ENCODE data around the gene SLIT1.
A peak's percentile ranks its signal among the peaks of the same experiment; 100 is the strongest.

The SLIT1 gene

DNA sequence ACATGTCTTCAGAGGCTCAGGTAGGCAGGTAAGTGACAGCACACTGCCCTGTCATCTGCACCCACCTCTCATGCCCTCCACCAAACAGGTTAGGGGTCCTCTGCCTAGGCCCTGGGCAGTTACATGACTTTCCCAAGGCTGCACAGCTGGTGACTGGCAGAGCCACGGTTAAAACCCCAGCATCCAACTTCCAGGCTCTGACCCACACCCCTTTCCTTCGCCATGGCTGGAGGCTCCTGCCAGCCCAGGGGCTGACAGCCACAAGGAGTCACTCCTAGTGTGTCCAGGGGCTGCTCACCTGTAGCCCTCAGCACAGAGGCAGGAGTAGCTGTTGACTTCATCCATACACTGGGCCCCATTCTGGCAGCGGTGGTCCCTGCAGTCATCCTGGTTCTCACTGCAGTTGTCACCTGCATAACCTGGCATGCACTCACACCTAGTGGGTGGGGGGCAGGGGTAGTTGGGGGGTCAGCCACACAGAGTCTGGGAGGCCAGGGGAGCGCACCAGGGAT lies 175.0 kb downstream of the SLIT1 start:
- peaks cover 0 to 3% (median 0%) of the 10 kb centered on the region in 3 experiments for H3K27me3 ChIP-seq (ENCODE audit: control insufficient read depth in 3 of 3, insufficient read depth in 3 of 3, low read depth in 1 of 3, low read length in 3 of 3)
- no peak overlapping the region for H4K91ac ChIP-seq (ENCODE audit: low read depth, low read length, poor library complexity)
- no peak overlapping the region for H3K27ac ChIP-seq (replicated peaks; ENCODE audit: low read length)
- H3K18ac ChIP-seq (ENCODE audit: low read length), result no peak overlapping the region
- H3K23ac ChIP-seq (ENCODE audit: low read depth, low read length, poor library complexity), result no peak overlapping the region
- no peak overlapping the region for H4K8ac ChIP-seq (ENCODE audit: low read depth, low read length)
- peaks cover 2 to 19% of the 10 kb centered on the region in 2 donors for H3K9me3 ChIP-seq (replicated peaks in 1 of 2; ENCODE audit: control insufficient read depth in 2 of 2, insufficient read depth in 1 of 2, low read depth in 1 of 2, low read length in 2 of 2)
- H3K9ac ChIP-seq (ENCODE audit: low read depth, low read length, poor library complexity), result no peak overlapping the region
- DNase-seq (ENCODE audit: low spot score), result no peak
- H3K14ac ChIP-seq (ENCODE audit: low read length), result peak overlapping the region; percentile 2
- H2BK120ac ChIP-seq (ENCODE audit: low read depth, low read length), result no peak overlapping the region
- WGBS, 2 donors (ENCODE audit: extremely low coverage in 2 of 2, insufficient read length in 2 of 2, insufficient replicate concordance in 1 of 2), result no CpG with 5 or more reads among the region's 4 CpGs
- peak overlapping the region; percentile 25 for H2AK5ac ChIP-seq (ENCODE audit: low read depth, low read length)
- no peak overlapping the region for H2AFZ ChIP-seq (ENCODE audit: low read length)
- H3K4ac ChIP-seq (ENCODE audit: low read length), result peak overlapping the region; percentile 37
- H2BK5ac ChIP-seq (ENCODE audit: low read length), result no peak overlapping the region
- H2BK15ac ChIP-seq (ENCODE audit: low read length), result no peak overlapping the region
- H3K79me1 ChIP-seq (ENCODE audit: low read depth, low read length), result no peaks in the 10 kb centered on the region
- H3K36me3 ChIP-seq (replicated peaks in 1 of 2; ENCODE audit: control insufficient read depth in 2 of 2, insufficient read depth in 2 of 2, low read length in 2 of 2), result no peaks in the 10 kb centered on the region
- no peaks in the 10 kb centered on the region for H3K4me1 ChIP-seq (ENCODE audit: control insufficient read depth in 2 of 2, insufficient read depth in 1 of 2, low read depth in 1 of 2, low read length in 2 of 2)
- H3K4me3 ChIP-seq (ENCODE audit: low read length in 2 of 2), result no peak overlapping the region
- H3K4me2 ChIP-seq (ENCODE audit: insufficient read depth, low read length, poor library complexity, severe bottlenecking), result no peak overlapping the region
- H2BK12ac ChIP-seq (ENCODE audit: low read length), result no peak overlapping the region

DNA sequence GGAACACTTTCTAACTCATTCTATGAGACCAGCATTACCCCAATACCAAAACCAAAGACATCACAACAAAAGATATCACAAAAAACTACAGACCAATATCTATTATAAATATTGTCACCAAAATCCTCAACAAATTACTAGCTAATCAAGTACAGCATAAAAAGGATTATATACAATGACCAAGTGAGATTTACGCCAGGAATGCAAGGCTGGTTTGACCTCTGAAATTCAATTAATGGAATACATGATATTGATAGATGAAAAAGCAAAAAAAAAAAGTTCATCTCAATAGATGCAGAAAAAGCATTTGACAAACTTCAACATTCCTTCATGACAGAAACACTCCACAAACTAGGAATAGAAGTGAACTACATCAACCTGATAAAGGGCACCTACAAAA lies 178.3 kb downstream of the SLIT1 start:
- H2AFZ ChIP-seq (ENCODE audit: low read length), result no peak overlapping the region
- H3K27me3 ChIP-seq (ENCODE audit: control insufficient read depth in 3 of 3, insufficient read depth in 3 of 3, low read depth in 1 of 3, low read length in 3 of 3), result peaks cover 0 to 3% (median 0%) of the 10 kb centered on the region in 3 experiments
- no peaks in the 10 kb centered on the region for H3K79me1 ChIP-seq (ENCODE audit: low read depth, low read length)
- no peak overlapping the region for H4K8ac ChIP-seq (ENCODE audit: low read depth, low read length)
- no peak overlapping the region for H3K4me2 ChIP-seq (ENCODE audit: insufficient read depth, low read length, poor library complexity, severe bottlenecking)
- no peak overlapping the region for H3K4me3 ChIP-seq (ENCODE audit: low read length in 2 of 2)
- H2BK12ac ChIP-seq (ENCODE audit: low read length), result no peak overlapping the region
- H3K23ac ChIP-seq (ENCODE audit: low read depth, low read length, poor library complexity), result no peak overlapping the region
- no peak for DNase-seq (ENCODE audit: low spot score)
- no CpG with 5 or more reads among the region's 1 CpG for WGBS, 2 donors (ENCODE audit: extremely low coverage in 2 of 2, insufficient read length in 2 of 2, insufficient replicate concordance in 1 of 2)
- H2BK5ac ChIP-seq (ENCODE audit: low read length), result no peak overlapping the region
- no peak overlapping the region for H3K27ac ChIP-seq (replicated peaks; ENCODE audit: low read length)
- no peak overlapping the region for H3K14ac ChIP-seq (ENCODE audit: low read length)
- no peak overlapping the region for H2AK5ac ChIP-seq (ENCODE audit: low read depth, low read length)
- H2BK15ac ChIP-seq (ENCODE audit: low read length), result no peak overlapping the region
- no peaks in the 10 kb centered on the region for H3K4me1 ChIP-seq (ENCODE audit: control insufficient read depth in 2 of 2, insufficient read depth in 1 of 2, low read depth in 1 of 2, low read length in 2 of 2)
- H3K9ac ChIP-seq (ENCODE audit: low read depth, low read length, poor library complexity), result no peak overlapping the region
- H3K9me3 ChIP-seq (replicated peaks in 1 of 2; ENCODE audit: control insufficient read depth in 2 of 2, insufficient read depth in 1 of 2, low read depth in 1 of 2, low read length in 2 of 2), result peaks cover 4 to 19% of the 10 kb centered on the region in 2 donors
- H3K36me3 ChIP-seq (replicated peaks in 1 of 2; ENCODE audit: control insufficient read depth in 2 of 2, insufficient read depth in 2 of 2, low read length in 2 of 2), result no peaks in the 10 kb centered on the region
- H4K91ac ChIP-seq (ENCODE audit: low read depth, low read length, poor library complexity), result no peak overlapping the region
- no peak overlapping the region for H2BK120ac ChIP-seq (ENCODE audit: low read depth, low read length)
- no peak overlapping the region for H3K18ac ChIP-seq (ENCODE audit: low read length)
- no peak overlapping the region for H3K4ac ChIP-seq (ENCODE audit: low read length)

DNA sequence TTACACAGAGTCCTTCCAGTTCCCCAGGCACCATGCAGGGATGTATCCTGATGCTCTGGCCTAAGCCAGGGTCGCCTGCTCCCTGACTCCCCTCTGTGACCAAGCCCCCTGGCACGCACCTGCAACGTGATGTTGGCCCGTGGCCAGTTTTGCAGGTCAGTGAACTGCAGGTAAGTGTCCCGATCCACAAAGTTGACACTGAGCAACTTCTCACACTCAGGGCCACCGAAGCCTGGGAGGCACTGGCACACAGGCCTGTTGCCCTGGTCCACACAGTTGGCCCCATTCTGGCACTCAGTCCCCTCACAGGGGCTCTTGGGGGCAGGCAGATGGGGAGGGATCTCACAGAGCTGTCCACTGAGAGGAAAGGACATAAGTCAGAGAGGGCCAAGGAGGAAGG lies 179.4 kb downstream of the SLIT1 start:
- no peak overlapping the region for H3K14ac ChIP-seq (ENCODE audit: low read length)
- H3K27me3 ChIP-seq (ENCODE audit: control insufficient read depth in 3 of 3, insufficient read depth in 3 of 3, low read depth in 1 of 3, low read length in 3 of 3), result peaks cover 0 to under 1% (median 0%) of the 10 kb centered on the region in 3 experiments
- H3K27ac ChIP-seq (replicated peaks; ENCODE audit: low read length), result no peak overlapping the region
- no peak overlapping the region for H2BK5ac ChIP-seq (ENCODE audit: low read length)
- no peak overlapping the region for H3K9ac ChIP-seq (ENCODE audit: low read depth, low read length, poor library complexity)
- no peak for DNase-seq (ENCODE audit: low spot score)
- H4K8ac ChIP-seq (ENCODE audit: low read depth, low read length), result peak overlapping the region; percentile 29
- no peak overlapping the region for H3K4me3 ChIP-seq (ENCODE audit: low read length in 2 of 2)
- H4K91ac ChIP-seq (ENCODE audit: low read depth, low read length, poor library complexity), result peak overlapping the region; percentile 64
- peaks cover 4 to 19% of the 10 kb centered on the region in 2 donors for H3K9me3 ChIP-seq (replicated peaks in 1 of 2; ENCODE audit: control insufficient read depth in 2 of 2, insufficient read depth in 1 of 2, low read depth in 1 of 2, low read length in 2 of 2)
- no peak overlapping the region for H2BK15ac ChIP-seq (ENCODE audit: low read length)
- H2AK5ac ChIP-seq (ENCODE audit: low read depth, low read length), result no peak overlapping the region
- WGBS, 2 donors (ENCODE audit: extremely low coverage in 2 of 2, insufficient read length in 2 of 2, insufficient replicate concordance in 1 of 2), result no CpG with 5 or more reads among the region's 6 CpGs
- H3K4me2 ChIP-seq (ENCODE audit: insufficient read depth, low read length, poor library complexity, severe bottlenecking), result no peak overlapping the region
- H3K79me1 ChIP-seq (ENCODE audit: low read depth, low read length), result no peaks in the 10 kb centered on the region
- H2BK12ac ChIP-seq (ENCODE audit: low read length), result no peak overlapping the region
- no peak overlapping the region for H2BK120ac ChIP-seq (ENCODE audit: low read depth, low read length)
- H3K36me3 ChIP-seq (replicated peaks in 1 of 2; ENCODE audit: control insufficient read depth in 2 of 2, insufficient read depth in 2 of 2, low read length in 2 of 2), result no peaks in the 10 kb centered on the region
- H2AFZ ChIP-seq (ENCODE audit: low read length), result no peak overlapping the region
- no peak overlapping the region for H3K23ac ChIP-seq (ENCODE audit: low read depth, low read length, poor library complexity)
- H3K18ac ChIP-seq (ENCODE audit: low read length), result peak overlapping the region; percentile 20
- H3K4ac ChIP-seq (ENCODE audit: low read length), result no peak overlapping the region
- no peaks in the 10 kb centered on the region for H3K4me1 ChIP-seq (ENCODE audit: control insufficient read depth in 2 of 2, insufficient read depth in 1 of 2, low read depth in 1 of 2, low read length in 2 of 2)

DNA sequence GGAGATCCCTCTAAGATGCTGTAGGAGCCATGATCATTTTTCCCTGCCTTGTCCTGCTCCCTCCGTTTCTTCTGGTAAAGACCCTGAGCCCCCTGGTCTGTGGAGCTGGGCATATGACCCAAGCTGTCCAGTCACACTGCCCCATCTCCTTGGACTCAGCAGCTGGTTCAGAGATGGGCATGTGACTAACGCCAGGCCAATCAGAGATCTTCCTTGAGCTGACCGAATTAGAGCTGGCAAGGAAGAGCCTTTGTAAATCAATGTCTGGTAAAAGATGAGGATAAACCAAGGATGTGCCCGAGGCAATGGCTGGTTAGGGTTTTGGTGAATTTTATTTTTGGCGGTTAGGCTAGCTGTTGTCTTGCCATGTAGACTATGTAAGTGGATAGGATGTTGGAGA lies 180.4 kb downstream of the SLIT1 start:
- H4K91ac ChIP-seq (ENCODE audit: low read depth, low read length, poor library complexity), result no peak overlapping the region

More for the DNA sequence above, 180.4 kb downstream of the SLIT1 start:
- Histone ChIP-seq H3K9me3 (replicated peaks in 1 of 2; ENCODE audit: control insufficient read depth in 2 of 2, insufficient read depth in 1 of 2, low read depth in 1 of 2, low read length in 2 of 2) (peaks cover 4 to 19% of the 10 kb centered on the region in 2 donors), H3K23ac (ENCODE audit: low read depth, low read length, poor library complexity) (no peak overlapping the region), H3K4ac (ENCODE audit: low read length) (no peak overlapping the region), H2AK5ac (ENCODE audit: low read depth, low read length) (no peak overlapping the region), H3K4me1 (ENCODE audit: control insufficient read depth in 2 of 2, insufficient read depth in 1 of 2, low read depth in 1 of 2, low read length in 2 of 2) (no peaks in the 10 kb centered on the region), H3K4me3 (ENCODE audit: low read length in 2 of 2) (no peak overlapping the region), H3K18ac (ENCODE audit: low read length) (no peak overlapping the region), H3K14ac (ENCODE audit: low read length) (no peak overlapping the region), H3K79me1 (ENCODE audit: low read depth, low read length) (no peaks in the 10 kb centered on the region), H4K8ac (ENCODE audit: low read depth, low read length) (no peak overlapping the region), H2BK5ac (ENCODE audit: low read length) (peak overlapping the region; percentile 16), H3K4me2 (ENCODE audit: insufficient read depth, low read length, poor library complexity, severe bottlenecking) (no peak overlapping the region), H2AFZ (ENCODE audit: low read length) (no peak overlapping the region), H2BK12ac (ENCODE audit: low read length) (no peak overlapping the region), H3K9ac (ENCODE audit: low read depth, low read length, poor library complexity) (no peak overlapping the region), H3K27me3 (ENCODE audit: control insufficient read depth in 3 of 3, insufficient read depth in 3 of 3, low read depth in 1 of 3, low read length in 3 of 3) (no peaks in the 10 kb centered on the region), H2BK15ac (ENCODE audit: low read length) (no peak overlapping the region), H3K27ac (replicated peaks; ENCODE audit: low read length) (no peak overlapping the region), H3K36me3 (replicated peaks in 1 of 2; ENCODE audit: control insufficient read depth in 2 of 2, insufficient read depth in 2 of 2, low read length in 2 of 2) (no peaks in the 10 kb centered on the region), H2BK120ac (ENCODE audit: low read depth, low read length) (no peak overlapping the region)
- DNase-seq (ENCODE audit: low spot score), result no peak
- WGBS, 2 donors (ENCODE audit: extremely low coverage in 2 of 2, insufficient read length in 2 of 2, insufficient replicate concordance in 1 of 2), result no CpG with 5 or more reads among the region's 5 CpGs
